Liver (tissue), 3 donors: ENCODE measurements around the gene SH2D4B.

ENCODE experiments used
- ATF3 ChIP-seq: IDR thresholded peaks from 2 replicates; pipeline ENCODE4 v1.6.1; 2016; ENCODE audit warnings: antibody characterized with exemption
- CTCF ChIP-seq: fragments of 150-350 bp; IDR thresholded peaks from 2 replicates; pipeline ENCODE4 v1.5.1; 2017; ENCODE audit warnings: improper control_type of control experiment, low read depth, low read length; ENCODE audit not compliant: missing input control
- MAX ChIP-seq: IDR thresholded peaks from 2 replicates; pipeline ENCODE4 v1.6.1; 2016; ENCODE audit warnings: antibody characterized with exemption
- RAD21 ChIP-seq, 2 donors: IDR thresholded peaks; 2 replicates each; pipeline ENCODE4 v1.6.1; 2016; ENCODE audit warnings: antibody characterized with exemption in 2 of 2, mild to moderate bottlenecking in 2 of 2
- TAF1 ChIP-seq: conservative IDR thresholded peaks from 2 replicates; pipeline ENCODE4 v1.6.1; 2016; ENCODE audit warnings: antibody characterized with exemption, mild to moderate bottlenecking
- ZBTB33 ChIP-seq: IDR thresholded peaks from 2 replicates; pipeline ENCODE4 v1.6.1; 2016; ENCODE audit warnings: antibody characterized with exemption
- donor health status: healthy.
- donor health status: healthy.

GRCh38 chr10:80497187-80498077, 40.3 kb upstream of the SH2D4B start:
- TF ChIP-seq CTCF (no peak), ATF3 (no peak), MAX (no peak), TAF1 (no peak), RAD21 (IDR thresholded peaks at IDR 0.05) (no peak), ZBTB33 (no peak)
